B cell (primary cell): Measurements from ENCODE around the gene ITPKB. TPM values are rescaled to one million over a fixed set of nuclear protein-coding genes. Genes with fewer than 3 reads are reported as not detected.

ENCODE experiments used
- ATAC-seq: fragments of 200-7000 bp; cut with Tn5 transposase; one replicate; pipeline ENCODE4 v1.10.0; 2021; ENCODE audit warnings: low read depth, mild to moderate bottlenecking, moderate number of reproducible peaks, moderate library complexity
- CTCF ChIA-PET: fragments of 350-600 bp; sonication (Branson Sonifier 250); formaldehyde crosslinking; loops from one replicate; lab custom pipeline; 2021; ENCODE audit warnings: antibody characterized with exemption, inconsistent platforms; lab: Charles Lee
- POLR2A ChIA-PET: fragments of 350-600 bp; sonication (Branson Sonifier 250); formaldehyde crosslinking; loops from one replicate; lab custom pipeline; 2021; ENCODE audit warnings: antibody characterized with exemption; lab: Charles Lee
- DNase-seq: peaks from one replicate; pipeline ENCODE4 v3.0.0; 2013
- H2AFZ ChIP-seq: 2 replicates; pipeline ENCODE4 v1.6.1; 2012; ENCODE audit warnings: mild to moderate bottlenecking, low read depth, low read length; ENCODE audit not compliant: insufficient read depth, poor library complexity, severe bottlenecking
- H3K27ac ChIP-seq, 2 donors: 1 replicate in 1 of 2; 2 replicates in 1 of 2; pipeline ENCODE4 v1.5.1; 2012 to 2013; ENCODE audit warnings: low read length in 2 of 2, mild to moderate bottlenecking in 2 of 2, moderate library complexity in 1 of 2
- H3K27me3 ChIP-seq, 4 experiments: fragments of 200-600 bp in 1 of 4; sonication (generic) in 1 of 4; replicated peaks in 1 of 4; 1 replicate in 2 of 4; 2 replicates in 2 of 4; pipeline versions ENCODE4 v1.6.1 to v1.7.0; 2013 to 2016; ENCODE audit warnings: low read length in 3 of 4, mild to moderate bottlenecking in 2 of 4, mixed read lengths in 1 of 4, moderate library complexity in 1 of 4; ENCODE audit not compliant: insufficient read depth in 4 of 4, control insufficient read depth in 3 of 4; ENCODE audit errors: control extremely low read depth in 1 of 4
- H3K36me3 ChIP-seq, 2 experiments: replicated peaks in 1 of 2; 1 replicate in 1 of 2; 2 replicates in 1 of 2; pipeline versions ENCODE4 v1.6.1 to v1.7.1; 2013; ENCODE audit warnings: low read length in 1 of 2; ENCODE audit not compliant: insufficient read depth in 2 of 2, control insufficient read depth in 1 of 2; ENCODE audit errors: control extremely low read depth in 1 of 2, extremely low read depth in 1 of 2
- H3K4me1 ChIP-seq, 2 donors: fragments of 200-600 bp in 1 of 2; sonication (generic) in 1 of 2; 1 replicate in 1 of 2; 2 replicates in 1 of 2; pipeline versions ENCODE4 v1.5.1 to v1.6.1; 2013 to 2017; ENCODE audit warnings: low read length in 2 of 2; ENCODE audit not compliant: control insufficient read depth in 2 of 2, insufficient read depth in 2 of 2
- H3K4me2 ChIP-seq: replicated peaks from 2 replicates; pipeline ENCODE3; 2012; ENCODE audit warnings: mild to moderate bottlenecking, low read depth, low read length; ENCODE audit not compliant: poor library complexity, severe bottlenecking
- H3K4me3 ChIP-seq, 5 experiments: fragments of 200-600 bp in 1 of 5; sonication (generic) in 1 of 5; 1 replicate in 3 of 5; 2 replicates in 2 of 5; pipeline versions ENCODE4 v1.5.1 to v1.7.0; 2011 to 2016; ENCODE audit warnings: low read length in 4 of 5, mild to moderate bottlenecking in 4 of 5, low read depth in 2 of 5, control low read depth in 1 of 5, moderate library complexity in 1 of 5; ENCODE audit not compliant: insufficient read depth in 1 of 5; ENCODE audit errors: control extremely low read depth in 1 of 5, extremely low read depth in 1 of 5
- H3K79me2 ChIP-seq: fragments of 200-600 bp; sonication (generic); one replicate; pipeline ENCODE4 v1.6.0; 2016; ENCODE audit warnings: low read length; ENCODE audit not compliant: control insufficient read depth, insufficient read depth
- H3K9ac ChIP-seq: fragments of 200-600 bp; sonication (generic); 2 replicates; pipeline ENCODE4 v1.6.1; 2017; ENCODE audit warnings: mild to moderate bottlenecking, low read length, moderate library complexity
- H3K9me3 ChIP-seq, 3 donors: one replicate each; pipeline versions ENCODE4 v1.6.1 to v1.7.1; 2013; ENCODE audit warnings: low read length in 2 of 3; ENCODE audit not compliant: control insufficient read depth in 2 of 3, insufficient read depth in 1 of 3; ENCODE audit errors: control extremely low read depth in 1 of 3
- H4K20me1 ChIP-seq: 2 replicates; pipeline ENCODE4 v1.6.0; 2012; ENCODE audit warnings: mild to moderate bottlenecking, low read length; ENCODE audit not compliant: insufficient read depth, control insufficient read depth, poor library complexity, severe bottlenecking
- H3K27ac Mint-ChIP-seq: one replicate; pipeline ENCODE4 v1.8.0; 2021; ENCODE audit warnings: mixed read lengths
- H3K27me3 Mint-ChIP-seq: one replicate; pipeline ENCODE4 v1.8.0; 2021; ENCODE audit warnings: mixed read lengths
- H3K4me1 Mint-ChIP-seq: one replicate; pipeline ENCODE4 v1.8.0; 2021; ENCODE audit warnings: mixed read lengths
- H3K4me3 Mint-ChIP-seq: one replicate; pipeline ENCODE4 v1.8.0; 2021; ENCODE audit warnings: mixed read lengths
- H3K9me3 Mint-ChIP-seq: one replicate; pipeline ENCODE4 v1.8.0; 2022; ENCODE audit warnings: mixed read lengths; ENCODE audit not compliant: insufficient read depth
- EZH2 ChIP-seq: IDR thresholded peaks from 2 replicates; pipeline ENCODE4 v1.6.1; 2012; ENCODE audit warnings: borderline replicate concordance, low read depth, mild to moderate bottlenecking, moderate library complexity, low read length; ENCODE audit not compliant: insufficient read depth, poor library complexity, severe bottlenecking
- WGBS: methylation state at CpG from one replicate; pipeline ENCODE4 v1.1.5; 2013; ENCODE audit warnings: missing lambda C conversion rate; ENCODE audit not compliant: insufficient coverage; 5-methylcytosine and 5-hydroxymethylcytosine counted together
- intact Hi-C: fragments of 100-400 bp; cut with micrococcal nuclease; formaldehyde crosslinking; loops from one replicate; pipeline ENCODE4 v1.10.0; 2022
- polyA plus RNA-seq: library from polyadenylated mRNA; depleted of rRNA; stranded (reverse); fragments of >200 nt; gene quantifications from 2 replicates; pipeline ENCODE4 v1.2.3, GENCODE V29; 2012
- total RNA-seq, 2 donors: library from RNA; stranded (reverse); fragments of 120-200 nt in 1 of 2; gene quantifications; 1 replicate in 1 of 2; 2 replicates in 1 of 2; pipeline versions ENCODE4 v1.2.3 to v1.2.4, GENCODE V29; 2013 to 2022
- TF ChIP-seq, protein P1 (sequence below): fragments of 200-600 bp; IDR thresholded peaks from one replicate; pipeline ENCODE4 v1.8.0; 2022; ENCODE audit warnings: antibody characterized with exemption, mild to moderate bottlenecking

Gene ITPKB
- total and polyA plus RNA-seq, 2 donors (not counting 1 experiment from before 2014, with no cell fraction given): 21.8 to 93.5 TPM

DNA sequence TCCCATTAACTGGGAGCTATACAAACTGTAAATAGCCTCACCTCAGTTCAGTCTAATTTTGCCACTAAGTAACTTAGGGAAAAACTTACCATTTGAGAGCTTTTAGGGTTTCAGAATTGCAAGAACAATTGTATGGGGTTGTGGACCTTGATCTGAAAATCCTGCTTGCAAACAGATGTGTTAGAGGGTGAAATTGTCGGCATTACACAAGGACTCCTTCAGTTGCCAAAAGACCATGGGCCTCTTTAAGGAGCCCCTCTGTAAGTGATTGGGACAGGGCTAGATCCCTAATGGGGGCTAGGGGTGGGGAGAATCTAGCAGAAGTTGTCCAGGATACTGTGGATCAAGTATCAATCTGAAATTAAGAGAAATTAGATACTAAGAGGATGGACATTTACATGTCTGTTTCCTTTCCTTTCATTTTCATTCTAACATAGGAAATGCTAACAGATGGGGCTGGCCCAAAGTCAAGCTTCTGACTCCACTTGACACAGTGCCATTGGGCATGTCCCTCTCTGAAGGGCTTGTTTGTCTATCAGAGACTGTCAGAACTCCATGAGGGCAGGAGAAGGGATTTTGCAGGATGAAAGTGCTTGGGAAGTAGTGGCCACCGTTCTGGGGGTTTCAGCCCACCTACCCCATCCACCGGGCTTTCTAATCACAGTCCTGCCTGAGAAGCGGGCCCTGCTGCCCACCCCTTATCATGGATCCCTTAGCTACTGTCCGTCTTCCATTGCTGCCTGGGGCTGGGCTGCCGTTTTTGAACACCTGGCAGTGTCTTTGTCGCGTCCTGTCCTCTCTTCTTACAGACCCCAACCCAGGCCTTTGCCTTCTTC is 135.8 kb downstream of the ITPKB start:
- H3K9me3 Mint-ChIP-seq: no peaks in the 10 kb centered on the region
- DNase-seq (no peak), ATAC-seq (no peak)
- no peak overlapping the region for H3K27ac Mint-ChIP-seq
- Histone ChIP-seq H3K27ac (no peak overlapping the region), H3K9ac (no peak overlapping the region), H3K4me1 (no peaks in the 10 kb centered on the region), H3K27me3 (no peaks in the 10 kb centered on the region), H3K4me3 (no peak overlapping the region), H3K9me3 (no peaks in the 10 kb centered on the region), H3K36me3 (no peaks in the 10 kb centered on the region), H2AFZ (no peak overlapping the region), H3K4me2 (no peak overlapping the region), H3K79me2 (no peaks in the 10 kb centered on the region), H4K20me1 (no peaks in the 10 kb centered on the region)
- TF ChIP-seq, protein P1, sequence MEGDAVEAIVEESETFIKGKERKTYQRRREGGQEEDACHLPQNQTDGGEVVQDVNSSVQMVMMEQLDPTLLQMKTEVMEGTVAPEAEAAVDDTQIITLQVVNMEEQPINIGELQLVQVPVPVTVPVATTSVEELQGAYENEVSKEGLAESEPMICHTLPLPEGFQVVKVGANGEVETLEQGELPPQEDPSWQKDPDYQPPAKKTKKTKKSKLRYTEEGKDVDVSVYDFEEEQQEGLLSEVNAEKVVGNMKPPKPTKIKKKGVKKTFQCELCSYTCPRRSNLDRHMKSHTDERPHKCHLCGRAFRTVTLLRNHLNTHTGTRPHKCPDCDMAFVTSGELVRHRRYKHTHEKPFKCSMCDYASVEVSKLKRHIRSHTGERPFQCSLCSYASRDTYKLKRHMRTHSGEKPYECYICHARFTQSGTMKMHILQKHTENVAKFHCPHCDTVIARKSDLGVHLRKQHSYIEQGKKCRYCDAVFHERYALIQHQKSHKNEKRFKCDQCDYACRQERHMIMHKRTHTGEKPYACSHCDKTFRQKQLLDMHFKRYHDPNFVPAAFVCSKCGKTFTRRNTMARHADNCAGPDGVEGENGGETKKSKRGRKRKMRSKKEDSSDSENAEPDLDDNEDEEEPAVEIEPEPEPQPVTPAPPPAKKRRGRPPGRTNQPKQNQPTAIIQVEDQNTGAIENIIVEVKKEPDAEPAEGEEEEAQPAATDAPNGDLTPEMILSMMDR: no peak
- no peak for TF ChIP-seq EZH2
- no peak overlapping the region for H3K4me3 Mint-ChIP-seq
- H3K4me1 Mint-ChIP-seq: peaks cover 4% of the 10 kb centered on the region
- peaks cover 4% of the 10 kb centered on the region for H3K27me3 Mint-ChIP-seq
- ChIA-PET CTCF (interaction anchor here (0.7 to 1.6 kb wide), 2 partner anchors 55 to 178 kb away, joined by 3 read pairs; no protein-coding TSS in a partner anchor), POLR2A (no interaction called here)
- 92% methylated on average over 6 of the region's 8 CpGs for WGBS
- intact Hi-C loops: no loop called here
